Measurements from ENCODE around the gene ABCG1.

Gene ABCG1

DNA sequence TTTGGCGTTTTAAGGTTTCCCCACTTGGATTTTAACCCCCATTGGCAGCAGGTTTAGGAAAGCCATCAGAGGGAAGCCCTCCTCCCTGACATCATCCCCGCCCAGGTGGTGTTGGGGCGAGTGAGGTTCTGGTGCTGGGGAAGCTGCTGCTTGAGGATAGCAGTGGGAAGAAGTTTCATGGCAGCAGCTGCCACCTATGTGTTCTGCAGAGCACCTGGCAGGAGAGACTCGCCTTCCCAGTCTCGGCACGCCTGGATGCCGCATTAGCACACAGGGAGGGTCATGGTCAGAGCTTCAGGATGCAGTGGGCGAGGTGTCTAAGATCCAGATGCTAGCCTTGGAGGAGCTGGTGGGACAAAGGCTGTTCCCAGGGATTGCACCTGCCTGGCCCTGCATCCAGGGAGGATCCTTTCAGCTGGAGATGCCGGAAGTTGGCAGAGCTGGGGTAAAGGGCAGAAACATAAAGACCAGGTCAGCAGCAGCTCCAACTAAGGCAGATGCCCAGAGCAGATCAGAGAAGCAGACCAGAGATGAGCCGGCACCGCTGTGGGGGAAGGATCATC lies 33.9 kb downstream of the ABCG1 start:
- no peak for DNase-seq

DNA sequence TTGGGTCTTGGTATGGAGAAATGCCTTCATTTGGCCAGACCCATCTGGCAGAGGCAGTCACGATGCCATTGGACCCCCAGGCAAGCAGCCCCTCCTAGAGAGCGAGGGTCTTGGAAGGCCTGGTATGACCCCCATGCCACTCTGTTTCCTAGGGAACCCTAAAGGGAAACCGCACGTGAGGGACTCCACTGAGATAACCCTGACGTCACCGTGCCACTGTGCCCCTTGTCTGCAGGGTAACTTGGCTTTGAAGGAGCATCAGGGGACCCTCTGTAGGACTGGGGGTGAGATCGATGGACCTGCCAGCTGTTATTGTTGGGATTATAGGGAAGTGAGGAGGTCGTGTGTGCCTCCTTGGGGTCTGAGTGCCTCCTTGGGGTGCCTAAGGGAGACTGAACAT lies 34.5 kb downstream of the ABCG1 start:
- no peak for DNase-seq

DNA sequence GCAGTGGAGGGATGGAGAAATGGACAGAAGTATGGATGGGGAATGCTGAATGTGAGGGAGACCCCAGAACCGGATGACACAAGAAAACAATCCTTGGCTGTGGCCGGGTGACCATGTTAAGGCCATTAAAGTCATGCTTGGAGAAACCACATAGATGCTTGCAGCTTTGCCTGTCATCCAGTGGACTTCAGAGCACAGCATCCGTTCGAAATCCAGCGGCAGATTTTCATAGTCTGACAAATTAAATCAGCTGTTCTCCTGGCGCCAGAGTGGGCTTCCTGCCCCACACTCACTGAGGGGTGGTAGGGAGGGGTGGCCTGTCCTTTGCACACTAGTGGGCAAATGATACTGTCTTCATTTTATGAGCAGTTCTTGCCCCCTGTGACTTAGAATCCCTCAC lies 35.1 kb downstream of the ABCG1 start:
- no peak for DNase-seq

DNA sequence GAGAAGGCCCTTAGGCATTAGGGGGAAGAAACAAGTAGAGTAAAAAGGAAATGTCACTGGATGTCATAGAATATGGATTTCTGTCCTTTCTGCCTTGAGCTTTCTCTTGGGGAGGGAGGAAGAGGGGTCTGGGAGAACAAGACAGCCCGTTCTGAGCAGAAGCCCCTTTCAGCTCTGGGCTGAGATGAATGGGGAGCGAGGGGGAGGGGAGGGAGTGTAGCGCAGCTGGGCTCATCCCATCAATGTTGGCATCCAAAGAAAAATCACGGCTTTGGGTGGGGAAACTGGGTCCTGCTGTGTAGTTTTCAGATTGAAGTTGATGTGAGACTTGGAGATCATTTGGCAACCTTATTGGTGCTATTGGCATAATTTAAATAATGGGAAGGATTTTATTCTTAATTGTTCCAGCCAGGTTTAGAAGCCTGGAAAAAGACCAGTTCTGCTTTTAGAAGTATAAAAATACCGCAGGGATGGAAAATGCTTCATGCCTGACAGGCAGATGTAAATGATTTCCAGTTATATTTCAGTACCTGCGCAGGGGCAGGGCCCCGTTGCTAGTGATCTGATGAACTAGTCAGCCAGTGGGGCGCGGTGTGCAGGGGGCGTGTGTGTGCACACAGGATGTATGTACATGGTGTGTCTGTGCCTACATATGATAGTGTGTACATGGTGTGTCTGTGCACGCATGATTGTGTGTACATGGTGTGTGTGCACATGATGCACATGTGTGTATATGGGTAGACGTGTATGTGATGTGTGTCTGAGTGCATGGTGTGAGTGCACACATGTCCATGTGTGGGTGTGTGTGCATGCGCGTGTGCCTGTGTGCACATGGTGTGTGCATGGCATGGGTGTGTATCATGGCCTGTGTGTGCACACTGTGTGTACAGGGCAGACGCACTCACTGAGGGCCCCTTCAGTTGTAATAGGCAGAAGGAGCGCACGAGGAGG lies 36.0 kb downstream of the ABCG1 start:
- DNase-seq, result no peak

DNA sequence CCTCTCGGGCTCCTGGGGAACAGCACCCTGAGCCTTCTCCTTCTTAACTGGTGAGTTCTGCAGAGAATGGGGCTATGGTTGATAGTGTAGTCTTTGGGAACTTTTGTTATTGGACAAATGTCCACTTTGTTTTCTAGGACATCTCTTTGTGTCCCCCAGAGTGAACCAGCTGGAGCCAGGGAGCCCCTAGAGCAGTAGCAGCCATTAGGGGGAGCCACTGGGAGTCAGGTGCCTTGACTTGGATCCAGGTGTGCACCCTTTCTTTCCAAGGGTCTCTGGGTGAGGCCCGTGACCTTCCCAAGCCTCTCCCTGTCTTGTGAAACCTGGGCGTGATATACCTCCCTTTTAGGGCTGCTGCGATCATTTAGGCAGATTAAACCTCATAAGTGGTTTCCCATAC lies 36.9 kb downstream of the ABCG1 start:
- no peak for DNase-seq

DNA sequence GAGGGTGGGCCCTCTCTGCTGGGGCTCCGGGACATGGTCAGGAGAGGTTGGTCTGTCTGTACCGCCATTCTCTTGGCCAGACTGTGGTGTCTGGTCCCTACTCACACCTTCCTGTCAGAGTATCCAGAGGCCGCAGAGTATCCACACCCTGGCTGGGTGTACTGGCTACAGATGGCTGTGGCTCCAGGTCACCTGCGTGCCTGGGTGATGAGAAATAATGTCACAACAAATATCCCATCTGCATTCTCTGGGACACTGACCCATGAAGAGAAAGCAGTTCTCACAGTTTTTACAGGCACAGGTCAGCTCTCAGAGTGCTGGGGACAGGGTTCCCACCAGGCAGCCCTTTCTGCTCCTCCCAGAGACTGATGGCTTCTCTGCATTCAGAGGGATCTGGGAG lies 37.4 kb downstream of the ABCG1 start:
- DNase-seq, result no peak

DNA sequence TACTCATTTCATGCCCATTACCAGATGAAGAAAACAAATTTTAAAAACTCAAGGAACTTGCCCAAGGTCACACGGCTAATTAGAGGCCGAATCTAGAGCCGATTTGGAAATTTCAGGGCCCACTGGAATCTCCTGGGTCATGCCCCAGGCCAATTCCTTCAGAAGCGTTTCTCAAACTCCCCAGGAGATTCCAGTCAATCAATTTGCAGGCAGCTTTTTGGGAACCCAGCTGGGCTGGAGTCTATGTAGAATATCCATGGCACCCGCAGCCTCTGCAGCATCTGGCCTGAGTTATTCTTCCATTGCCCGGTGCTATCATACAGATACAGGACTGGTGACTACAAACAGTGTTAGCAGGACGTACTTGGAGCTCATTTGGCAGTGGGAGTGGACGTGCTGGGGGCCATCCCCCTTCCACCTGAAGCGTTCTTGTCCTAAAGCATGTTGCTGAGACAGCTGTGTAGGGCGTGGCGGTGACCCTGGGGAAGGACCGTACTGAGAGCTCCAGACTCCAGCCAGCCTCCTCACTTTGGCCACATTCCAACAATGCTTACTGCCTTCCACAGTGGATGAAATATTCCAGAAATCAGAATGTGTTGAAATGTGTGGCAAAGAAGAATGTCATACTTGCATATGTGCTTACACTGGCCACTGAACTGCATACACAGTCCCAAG lies 38.3 kb downstream of the ABCG1 start:
- DNase-seq, result peak; percentile 22

DNA sequence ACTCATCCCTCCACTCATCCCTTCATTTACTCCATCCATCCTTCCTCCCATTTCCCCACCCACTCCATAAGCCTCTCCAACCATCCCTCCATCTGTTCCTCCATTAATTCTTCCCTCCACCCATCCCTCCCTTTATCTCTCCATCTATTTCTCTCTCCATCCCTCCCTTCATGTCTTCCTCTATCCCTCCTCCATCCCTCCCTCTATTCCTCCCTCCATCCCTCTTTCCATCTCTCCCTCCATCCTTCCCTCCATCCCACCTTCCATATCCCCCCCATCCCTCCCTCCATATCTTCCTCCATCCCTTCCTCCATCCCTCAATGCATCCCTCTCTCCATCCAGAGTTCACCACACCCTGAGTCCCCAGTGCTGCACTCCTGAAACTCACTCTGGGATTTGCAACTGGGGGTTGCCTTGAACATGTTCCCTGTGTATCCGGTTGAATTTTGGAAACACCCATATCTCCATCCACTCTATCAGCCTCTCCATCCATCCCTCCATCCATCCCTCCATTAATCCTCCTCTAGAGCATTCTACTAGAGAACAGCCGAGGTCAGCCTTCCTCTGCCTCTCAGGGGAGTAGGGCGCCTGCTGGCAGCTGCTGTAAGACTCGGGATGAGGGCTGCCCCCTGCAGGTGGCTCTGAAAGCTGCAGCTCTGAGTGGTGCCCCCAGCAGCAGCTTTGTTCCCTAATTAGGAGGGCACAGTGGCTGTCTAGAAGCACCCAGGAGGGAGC lies 39.4 kb downstream of the ABCG1 start:
- peak; percentile 34 for DNase-seq

DNA sequence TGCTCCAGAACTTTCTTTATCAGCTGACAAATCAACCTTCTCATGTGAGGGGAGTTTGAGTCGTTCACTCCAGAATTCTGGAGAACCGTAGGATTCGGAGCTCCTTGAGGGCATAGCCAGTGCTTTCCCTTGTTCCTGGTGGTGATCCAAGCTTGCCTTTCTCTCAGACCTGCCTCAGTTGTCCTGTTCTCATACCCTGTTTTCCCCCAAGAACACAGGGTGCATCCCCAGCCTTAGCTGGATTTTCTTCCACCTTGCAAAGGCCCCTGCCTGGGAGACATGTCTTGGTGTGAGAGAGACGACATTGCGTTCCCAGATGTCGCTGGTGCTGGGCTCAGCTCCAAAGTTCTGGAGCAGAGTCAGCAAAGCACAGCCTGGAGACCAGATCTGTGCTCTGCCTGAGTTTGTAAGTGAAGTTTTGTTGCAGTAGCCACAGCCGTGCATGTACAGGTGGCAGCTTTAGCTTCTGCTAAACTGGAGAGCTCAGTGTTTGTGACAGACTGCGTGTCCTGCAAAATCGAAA lies 40.0 kb downstream of the ABCG1 start:
- DNase-seq, result no peak

DNA sequence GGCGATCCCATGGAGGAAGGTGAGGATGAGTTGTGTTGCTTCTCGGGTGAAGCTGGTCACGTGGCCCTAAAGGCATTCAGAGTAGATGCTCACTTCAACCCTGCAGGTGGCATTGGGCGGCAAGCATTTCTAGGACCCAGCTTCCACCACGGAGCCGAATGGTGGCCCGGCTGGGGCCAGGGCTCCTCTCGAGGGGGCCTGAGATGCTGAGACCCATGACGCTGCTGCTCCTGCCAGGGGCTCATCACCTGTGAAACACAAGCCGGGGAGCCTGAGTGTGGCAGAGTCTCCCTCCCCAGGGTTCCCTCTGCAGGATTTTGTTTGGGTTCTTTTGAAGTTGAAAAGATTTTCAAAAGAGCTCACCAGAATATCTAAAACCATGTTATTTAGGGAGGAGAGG lies 41.2 kb downstream of the ABCG1 start:
- DNase-seq, result no peak

DNA sequence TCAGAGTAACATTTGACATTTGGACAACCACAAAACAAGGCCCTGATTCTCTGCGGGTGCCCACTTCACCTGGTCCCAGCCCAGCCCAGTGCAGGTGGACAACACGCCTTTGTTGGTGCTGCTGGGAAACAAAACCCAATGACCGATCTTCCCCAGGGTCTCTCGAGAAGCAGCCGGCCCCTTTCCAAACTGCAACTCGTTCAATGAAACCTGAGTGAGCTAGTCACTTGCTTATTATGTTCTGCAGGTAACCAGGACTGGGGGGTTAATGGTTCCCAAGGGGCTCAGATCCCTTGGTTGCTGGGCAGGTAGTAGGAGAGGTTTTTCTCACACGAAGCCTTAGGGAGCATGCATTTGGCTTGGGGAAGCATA lies 42.9 kb downstream of the ABCG1 start:
- no peak for DNase-seq

DNA sequence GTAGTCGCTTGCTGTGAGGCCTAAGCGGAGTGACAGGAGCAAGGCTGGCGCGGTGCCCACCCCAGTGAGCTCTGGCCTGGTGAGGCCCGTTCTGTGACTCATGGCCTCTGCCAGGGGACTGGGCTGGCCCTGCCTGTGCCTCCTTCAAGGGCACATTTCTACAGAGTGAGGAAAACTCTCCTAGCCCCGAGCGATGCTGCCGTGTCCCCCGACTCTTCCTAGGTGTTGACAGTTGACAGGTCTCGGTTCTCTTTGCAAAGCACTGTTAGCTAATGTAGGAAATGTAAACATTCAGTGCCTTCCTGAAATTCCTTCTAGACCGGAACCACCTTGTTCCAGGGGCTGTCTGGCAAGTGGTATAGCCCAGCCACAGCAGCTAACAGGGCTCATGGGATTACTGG lies 43.9 kb downstream of the ABCG1 start:
- peak; percentile 10 for DNase-seq

DNA sequence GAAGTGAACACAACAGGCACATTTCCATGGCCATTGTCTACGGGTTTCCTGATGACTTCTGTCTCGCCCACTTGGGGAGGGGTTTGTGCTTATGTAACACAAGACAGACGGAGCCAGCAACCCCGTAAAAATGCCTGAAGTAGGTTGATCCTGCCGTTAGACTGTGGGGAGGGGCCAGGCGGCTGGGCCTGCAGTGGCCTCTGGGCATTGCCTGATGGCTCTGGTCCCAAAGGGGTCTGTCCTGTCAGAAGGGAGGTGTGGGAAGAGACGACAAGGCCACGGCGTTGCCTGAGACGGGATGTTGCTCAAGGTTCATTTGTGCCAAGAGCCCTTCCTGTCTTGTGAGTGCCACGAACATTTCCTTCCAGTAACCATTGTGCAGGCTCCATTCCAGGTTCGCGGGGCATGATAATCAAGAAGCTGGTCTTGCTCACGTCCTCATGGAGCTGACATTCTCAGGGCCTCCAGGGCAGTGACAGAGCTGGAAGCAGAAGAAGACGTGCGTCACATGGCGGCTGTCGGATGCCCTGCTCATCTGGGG lies 44.7 kb downstream of the ABCG1 start:
- no peak for DNase-seq

DNA sequence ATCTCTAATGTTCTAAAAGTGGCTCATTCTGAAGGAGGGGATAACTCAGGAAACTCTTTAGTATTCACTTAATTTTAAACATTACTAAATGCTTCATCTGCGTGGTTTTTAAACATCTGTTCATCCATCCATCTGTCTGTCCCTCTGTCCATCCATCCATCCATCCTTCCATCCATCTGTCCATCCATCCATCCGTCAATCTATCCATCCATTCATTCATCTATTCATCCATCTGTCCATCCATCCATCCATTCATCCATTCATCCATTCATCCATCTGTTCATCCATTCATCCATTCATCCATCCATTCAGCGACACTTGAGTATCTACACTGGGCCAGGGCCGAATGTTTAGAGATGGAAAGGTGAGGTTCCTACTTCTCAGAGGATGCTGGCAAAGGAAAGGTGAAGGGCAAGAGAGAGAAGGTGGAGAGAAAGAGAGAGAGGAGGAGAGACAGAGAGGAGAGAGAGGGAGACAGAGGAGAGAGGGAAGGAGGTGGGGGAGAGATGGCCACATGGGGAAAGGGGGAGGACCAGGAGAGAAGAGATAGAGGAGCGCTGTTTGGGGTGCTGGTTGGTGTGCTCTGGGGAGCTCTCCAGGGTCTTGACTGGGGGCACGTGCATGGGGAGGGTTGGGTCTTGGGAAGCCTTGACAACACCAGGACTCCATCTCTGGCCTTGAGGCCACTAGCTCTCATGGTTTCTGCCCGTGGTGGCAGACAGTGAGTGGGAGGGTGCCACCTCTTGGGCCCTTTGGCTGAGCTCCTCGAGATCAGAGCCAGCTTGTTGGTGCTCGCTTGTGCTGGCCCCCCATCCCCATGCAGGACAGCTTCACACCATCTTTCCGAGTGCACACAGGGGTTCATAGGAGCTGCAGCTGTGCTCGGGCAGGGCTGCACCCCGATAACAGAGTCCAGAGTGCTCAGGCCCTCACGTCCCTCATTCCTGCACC lies 45.6 kb downstream of the ABCG1 start:
- no peak for DNase-seq

DNA sequence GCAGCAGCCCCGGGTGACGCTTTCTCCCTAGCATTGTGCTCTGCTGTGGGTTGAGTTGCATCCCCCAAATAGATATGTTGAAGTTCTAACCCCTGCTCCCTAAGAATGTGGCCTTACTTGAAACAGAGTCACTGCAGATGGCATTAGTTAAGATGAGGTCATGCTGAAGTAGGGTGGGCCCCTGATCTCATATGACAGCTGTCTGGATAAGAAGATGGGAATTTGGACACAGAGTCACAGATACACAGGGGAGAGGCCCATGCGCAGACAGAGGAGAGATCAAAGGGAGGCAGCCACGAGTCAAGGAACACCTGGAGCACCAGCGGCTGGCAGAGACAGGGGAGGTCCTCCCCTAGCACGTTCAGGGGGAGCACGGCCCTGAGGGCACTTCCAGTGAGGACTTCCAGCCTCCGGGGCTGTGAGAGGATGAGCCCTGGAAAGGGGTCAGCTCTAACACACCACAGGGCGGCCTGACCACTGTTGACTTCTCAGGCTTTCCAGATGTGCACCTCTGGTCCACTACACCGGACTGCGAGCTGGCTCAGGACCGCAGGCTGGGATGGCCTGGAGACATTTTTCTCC lies 46.4 kb downstream of the ABCG1 start:
- no peak for DNase-seq

DNA sequence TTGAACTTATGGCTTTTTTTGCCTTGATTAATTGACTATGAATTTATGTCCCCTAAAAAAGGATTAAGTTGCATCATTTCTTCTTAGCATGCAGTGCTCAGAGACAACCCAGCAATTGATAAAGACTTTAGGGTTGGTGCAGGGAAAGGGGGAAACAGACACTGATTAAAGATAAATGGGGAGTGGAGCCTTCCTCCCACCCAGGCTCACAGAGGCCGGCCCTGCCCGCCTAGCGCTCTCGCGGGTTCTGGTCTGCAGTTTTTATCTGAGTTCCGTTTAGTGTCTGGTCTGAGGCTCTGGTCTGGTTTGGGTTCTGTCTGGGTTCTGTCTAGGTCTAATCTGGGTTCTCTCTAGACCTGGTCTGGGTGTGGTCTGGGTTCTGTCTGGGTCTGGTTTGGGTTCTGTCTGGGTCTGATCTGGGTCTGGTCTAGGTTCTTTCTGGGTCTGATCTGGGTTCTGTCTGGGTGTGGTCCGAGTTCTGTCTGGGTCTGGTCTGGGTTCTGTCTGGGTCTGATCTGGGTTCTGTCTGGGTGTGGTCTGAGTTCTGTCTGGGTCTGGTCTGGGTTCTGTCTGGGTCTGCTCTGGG lies 48.1 kb downstream of the ABCG1 start:
- no peak for DNase-seq

DNA sequence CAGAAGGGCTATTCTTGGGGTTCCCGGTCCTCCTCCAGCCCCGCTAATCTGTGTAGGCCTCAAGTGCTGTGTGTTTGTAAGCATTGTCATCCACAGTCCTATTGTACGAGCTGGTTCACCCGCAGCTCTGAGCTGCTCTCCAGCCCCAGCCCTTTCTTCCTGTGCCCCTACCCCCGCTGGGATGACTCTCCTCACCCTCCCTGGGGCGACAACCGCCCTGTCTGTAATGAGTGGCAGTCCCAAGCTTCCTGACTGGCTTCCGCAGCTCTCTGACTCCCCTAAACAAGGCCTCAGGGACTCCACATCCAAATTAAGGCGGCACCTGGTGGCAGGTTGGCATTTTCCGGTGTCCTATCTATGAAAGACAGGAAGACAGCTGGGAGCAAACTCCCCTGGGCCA lies 50.4 kb downstream of the ABCG1 start:
- DNase-seq, result no peak

DNA sequence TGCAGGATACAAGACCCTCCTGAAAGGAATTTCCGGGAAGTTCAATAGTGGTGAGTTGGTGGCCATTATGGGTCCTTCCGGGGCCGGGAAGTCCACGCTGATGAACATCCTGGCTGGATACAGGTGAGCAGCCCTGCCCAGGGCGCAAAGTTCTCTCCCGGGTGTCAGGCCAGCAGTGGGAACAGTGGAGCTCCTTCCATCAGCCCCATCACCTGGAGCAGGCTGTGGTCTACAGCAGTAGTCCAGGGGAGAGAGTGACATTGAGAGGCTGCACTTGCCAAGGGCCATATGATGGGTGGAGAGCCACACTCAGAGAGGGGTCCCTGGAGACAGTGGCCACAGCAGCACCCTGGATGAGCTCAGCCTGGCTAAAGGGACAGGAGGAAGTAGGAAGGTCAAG lies 52.1 kb downstream of the ABCG1 start:
- DNase-seq, result no peak

DNA sequence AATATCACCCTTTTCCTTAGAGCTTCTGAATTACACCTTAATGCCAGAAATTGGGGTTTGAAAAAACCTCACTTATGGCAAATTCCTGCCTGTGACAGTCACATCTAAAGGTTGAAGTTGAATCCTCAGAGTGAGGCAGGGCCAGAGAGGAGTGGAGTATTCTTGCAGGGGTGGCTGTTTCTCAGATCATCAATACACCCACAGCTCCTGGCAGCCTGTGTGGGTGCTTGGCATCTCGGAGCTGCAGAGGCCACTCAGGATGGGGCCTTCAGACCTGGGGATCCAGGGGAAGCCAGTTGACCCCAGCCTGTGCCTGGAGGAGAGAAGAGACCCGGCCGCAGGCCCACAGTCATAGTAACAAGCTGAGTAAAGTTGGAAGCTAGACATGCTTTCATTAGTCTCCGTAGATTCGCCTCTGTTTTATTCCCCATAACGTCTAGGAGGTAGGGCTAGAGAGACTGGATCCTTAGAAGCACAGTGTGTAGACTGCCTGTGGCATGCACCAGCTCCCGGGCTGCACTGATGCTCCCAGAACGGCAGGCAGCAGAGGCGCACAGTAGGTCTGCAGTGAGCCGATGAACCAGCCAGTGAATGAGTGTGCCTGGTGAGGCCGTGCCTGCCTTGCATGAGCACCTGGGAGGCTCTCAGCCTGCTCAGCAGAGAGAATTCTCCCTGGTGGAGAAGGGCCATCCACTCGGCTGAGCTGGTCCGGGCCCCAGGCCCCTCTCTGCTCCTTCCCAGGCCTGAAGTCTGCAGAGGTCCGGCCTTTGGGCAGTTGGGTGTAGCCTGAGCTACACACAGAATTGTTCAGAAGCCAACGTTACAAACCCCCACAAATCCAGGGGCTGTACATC lies 53.4 kb downstream of the ABCG1 start:
- DNase-seq, result no peak

Data from fibroblast of skin of back (primary cell).